GM23248 (cell line): ENCODE measurements around the gene FBH1.

ENCODE experiments used
- EZH2 ChIP-seq: fragments of 200-600 bp; sonication (generic); IDR thresholded peaks from 2 replicates; pipeline ENCODE4 v1.6.1; 2018; ENCODE audit warnings: antibody characterized with exemption, mild to moderate bottlenecking; ENCODE audit not compliant: insufficient read depth, poor library complexity, severe bottlenecking
- EZH2phosphoT487 ChIP-seq: fragments of 200-600 bp; sonication (generic); IDR thresholded peaks from 2 replicates; pipeline ENCODE4 v1.6.1; 2018; ENCODE audit warnings: antibody characterized with exemption, moderate library complexity, mild to moderate bottlenecking, low read depth; ENCODE audit not compliant: insufficient read depth

DNA sequence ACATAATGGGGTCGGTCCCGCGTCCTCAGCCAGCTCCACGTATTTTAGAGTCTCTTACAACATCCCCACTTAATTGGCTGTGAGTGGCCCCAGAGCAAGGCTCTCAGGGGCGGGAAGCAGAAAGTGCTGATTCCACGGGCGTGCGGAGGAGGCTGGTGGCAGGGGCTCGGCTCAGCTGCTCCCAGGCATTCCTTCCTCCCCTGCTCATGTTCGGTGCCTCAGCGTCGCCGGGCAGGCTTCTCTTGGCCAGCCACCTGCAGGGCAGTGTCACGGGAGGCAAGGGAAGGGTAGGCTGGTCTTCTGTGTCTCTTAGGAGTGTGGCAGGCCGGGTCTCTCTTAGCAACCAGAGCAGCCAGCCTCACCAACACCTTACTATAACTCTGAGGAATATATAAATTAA is 53.5 kb downstream of the FBH1 start:
- no peak for TF ChIP-seq EZH2
- no peak for TF ChIP-seq EZH2phosphoT487
